Measurements from ENCODE around the gene ABCC5. TPM values are rescaled to one million over a fixed set of nuclear protein-coding genes. Genes with fewer than 3 reads are reported as not detected.

Gene ABCC5
- total and polyA plus RNA-seq, 2 donors, result 13.8 to 33.2 TPM

DNA sequence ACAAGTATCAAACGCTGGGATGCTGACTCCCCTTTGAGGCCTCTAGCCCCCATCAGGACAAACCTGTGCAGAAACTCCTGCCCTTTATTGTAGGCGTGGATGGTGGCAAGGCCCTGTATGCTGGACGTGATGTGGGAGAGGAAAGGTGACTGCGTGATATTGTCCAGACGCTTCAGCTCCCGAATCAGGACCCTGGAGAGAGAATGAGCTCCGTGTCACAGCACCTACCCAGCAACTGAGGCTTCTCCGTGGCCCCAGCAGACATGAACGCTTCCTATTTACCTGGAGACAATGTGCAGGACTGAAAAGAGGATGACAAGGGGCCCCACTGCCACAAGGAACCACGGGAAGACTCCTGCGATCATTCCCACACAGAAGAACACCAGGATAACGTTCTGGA is 68.0 kb downstream of the ABCC5 start:
- H3K27me3 ChIP-seq (ENCODE audit: control insufficient read depth in 2 of 2, insufficient read depth in 1 of 2, low read length in 1 of 2), result no peaks in the 10 kb centered on the region
- peaks cover 19 to 34% of the 10 kb centered on the region in 2 donors for H3K36me3 ChIP-seq (ENCODE audit: control insufficient read depth in 2 of 2, insufficient read depth in 2 of 2, low read length in 1 of 2)
- 97% methylated on average over 12 of the region's 12 CpGs for WGBS

DNA sequence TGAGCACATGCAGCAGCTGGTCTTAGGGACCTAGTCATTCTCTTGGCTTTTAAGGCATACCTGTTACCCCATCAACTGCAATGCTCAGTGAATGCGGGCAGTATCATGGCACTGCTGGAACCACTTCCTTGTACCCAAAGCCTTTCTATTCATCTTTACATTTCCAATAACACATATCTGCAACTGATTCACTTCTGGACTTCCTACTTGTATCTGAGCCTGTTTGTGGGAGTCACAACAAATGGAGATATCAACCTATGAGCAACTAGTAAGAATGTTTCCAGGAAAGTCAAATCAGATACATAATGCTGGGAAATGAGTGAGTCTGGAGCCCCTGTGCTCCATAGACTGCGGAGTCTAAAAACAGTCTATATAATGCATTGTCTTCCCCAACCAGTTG is 71.6 kb downstream of the ABCC5 start:
- WGBS, result over 99% methylated on average over 2 of the region's 2 CpGs
- no peak overlapping the region for H3K4me3 ChIP-seq (ENCODE audit: low read length in 2 of 2)

More for the DNA sequence above, 68.0 kb downstream of the ABCC5 start:
- Histone ChIP-seq H3K4me1 (ENCODE audit: control insufficient read depth in 2 of 2, insufficient read depth in 2 of 2, low read length in 2 of 2) (peaks cover 7 to 18% of the 10 kb centered on the region in 2 donors), H3K9me3 (ENCODE audit: control insufficient read depth in 2 of 2, insufficient read depth in 1 of 2, low read length in 1 of 2) (no peaks in the 10 kb centered on the region), H3K4me3 (ENCODE audit: low read length in 2 of 2) (no peak overlapping the region), H3K27ac (ENCODE audit: low read depth in 1 of 2, low read length in 1 of 2) (no peak overlapping the region)
- no peak for DNase-seq (ENCODE audit: low read depth in 6 of 9, low spot score in 9 of 9)

DNA sequence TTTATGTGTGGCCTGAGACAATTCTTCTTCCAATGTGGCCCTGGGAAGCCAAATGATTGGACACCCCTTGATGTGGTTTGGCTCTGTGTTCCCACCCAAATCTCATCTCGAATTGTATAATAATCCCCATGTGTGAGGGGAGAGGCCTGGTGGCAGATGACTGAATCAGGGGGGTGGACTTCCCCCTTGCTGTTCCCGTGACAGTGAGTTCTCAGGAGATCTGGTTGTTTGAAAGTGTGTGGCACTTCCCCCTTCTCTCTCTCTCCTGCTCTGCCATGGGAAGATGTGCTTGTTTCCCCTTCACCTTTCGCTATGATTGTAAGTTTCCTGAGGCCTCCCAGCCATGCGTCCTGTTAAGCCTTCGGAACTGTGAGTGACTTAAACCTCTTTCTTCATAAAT is 72.9 kb downstream of the ABCC5 start:
- H3K36me3 ChIP-seq (ENCODE audit: control insufficient read depth in 2 of 2, insufficient read depth in 2 of 2, low read length in 1 of 2), result peaks cover 20 to 46% of the 10 kb centered on the region in 2 donors

More for the DNA sequence above, 71.6 kb downstream of the ABCC5 start:
- Histone ChIP-seq H3K27ac (ENCODE audit: low read depth in 1 of 2, low read length in 1 of 2) (no peak overlapping the region), H3K27me3 (ENCODE audit: control insufficient read depth in 2 of 2, insufficient read depth in 1 of 2, low read length in 1 of 2) (no peaks in the 10 kb centered on the region), H3K4me1 (ENCODE audit: control insufficient read depth in 2 of 2, insufficient read depth in 2 of 2, low read length in 2 of 2) (no peaks in the 10 kb centered on the region), H3K36me3 (ENCODE audit: control insufficient read depth in 2 of 2, insufficient read depth in 2 of 2, low read length in 1 of 2) (peaks cover 22 to 41% of the 10 kb centered on the region in 2 donors), H3K9me3 (ENCODE audit: control insufficient read depth in 2 of 2, insufficient read depth in 1 of 2, low read length in 1 of 2) (no peaks in the 10 kb centered on the region)
- no peak for DNase-seq (ENCODE audit: low read depth in 6 of 9, low spot score in 9 of 9)

DNA sequence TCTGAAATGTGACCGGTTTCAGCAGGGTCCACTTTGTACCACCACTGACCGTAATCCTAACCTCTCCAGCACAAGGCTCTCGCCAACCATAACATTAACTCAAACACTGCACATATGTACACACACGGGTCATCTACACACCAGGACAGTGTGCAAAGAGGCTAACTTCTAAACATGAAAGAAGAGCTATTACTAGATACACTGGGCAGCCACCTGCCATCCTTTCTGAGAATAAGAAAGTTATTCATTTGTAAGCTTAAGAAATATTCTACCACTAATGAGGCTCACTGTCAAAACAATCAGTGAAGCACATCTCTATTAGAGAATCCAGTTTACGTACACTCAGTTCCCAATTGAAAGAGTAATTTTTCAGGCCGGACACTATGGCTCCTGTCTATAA is 73.9 kb downstream of the ABCC5 start:
- Histone ChIP-seq H3K4me3 (ENCODE audit: low read length in 2 of 2) (no peak overlapping the region), H3K27me3 (ENCODE audit: control insufficient read depth in 2 of 2, insufficient read depth in 1 of 2, low read length in 1 of 2) (no peaks in the 10 kb centered on the region), H3K36me3 (ENCODE audit: control insufficient read depth in 2 of 2, insufficient read depth in 2 of 2, low read length in 1 of 2) (peaks cover 15 to 45% of the 10 kb centered on the region in 2 donors), H3K4me1 (ENCODE audit: control insufficient read depth in 2 of 2, insufficient read depth in 2 of 2, low read length in 2 of 2) (no peaks in the 10 kb centered on the region), H3K27ac (ENCODE audit: low read depth in 1 of 2, low read length in 1 of 2) (no peak overlapping the region), H3K9me3 (ENCODE audit: control insufficient read depth in 2 of 2, insufficient read depth in 1 of 2, low read length in 1 of 2) (no peaks in the 10 kb centered on the region)
- no peak for DNase-seq (ENCODE audit: low read depth in 6 of 9, low spot score in 9 of 9)
- WGBS, result 97% methylated on average over 6 of the region's 6 CpGs

More for the DNA sequence above, 72.9 kb downstream of the ABCC5 start:
- H3K27me3 ChIP-seq (ENCODE audit: control insufficient read depth in 2 of 2, insufficient read depth in 1 of 2, low read length in 1 of 2), result no peaks in the 10 kb centered on the region
- H3K9me3 ChIP-seq (ENCODE audit: control insufficient read depth in 2 of 2, insufficient read depth in 1 of 2, low read length in 1 of 2), result no peaks in the 10 kb centered on the region
- WGBS, result 92% methylated on average over 5 of the region's 5 CpGs
- no peak for DNase-seq (ENCODE audit: low read depth in 6 of 9, low spot score in 9 of 9)
- no peak overlapping the region for H3K27ac ChIP-seq (ENCODE audit: low read depth in 1 of 2, low read length in 1 of 2)
- H3K4me1 ChIP-seq (ENCODE audit: control insufficient read depth in 2 of 2, insufficient read depth in 2 of 2, low read length in 2 of 2), result no peaks in the 10 kb centered on the region
- no peak overlapping the region for H3K4me3 ChIP-seq (ENCODE audit: low read length in 2 of 2)

DNA sequence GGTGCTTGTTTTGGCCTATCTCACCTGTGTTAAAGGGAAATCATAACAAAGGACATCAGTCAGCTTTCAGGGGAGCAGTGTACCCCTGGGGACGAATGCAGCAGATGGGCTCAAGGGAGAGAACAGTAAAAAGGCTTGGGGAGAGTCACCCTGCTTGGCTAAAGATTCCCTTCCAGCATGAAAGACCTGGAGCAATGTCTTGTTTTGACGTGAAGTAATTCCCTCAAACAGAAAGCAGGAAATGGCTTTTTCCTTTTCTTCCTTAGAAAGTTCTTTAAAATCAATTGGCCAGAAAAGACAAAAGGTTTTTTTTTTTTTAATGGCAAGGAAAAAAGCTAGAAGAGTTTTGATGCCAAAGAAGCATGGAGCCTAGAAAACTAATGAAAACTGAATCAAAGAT is 76.5 kb downstream of the ABCC5 start:
- Histone ChIP-seq H3K9me3 (ENCODE audit: control insufficient read depth in 2 of 2, insufficient read depth in 1 of 2, low read length in 1 of 2) (no peaks in the 10 kb centered on the region), H3K36me3 (ENCODE audit: control insufficient read depth in 2 of 2, insufficient read depth in 2 of 2, low read length in 1 of 2) (peaks cover 26 to 47% of the 10 kb centered on the region in 2 donors)

DNA sequence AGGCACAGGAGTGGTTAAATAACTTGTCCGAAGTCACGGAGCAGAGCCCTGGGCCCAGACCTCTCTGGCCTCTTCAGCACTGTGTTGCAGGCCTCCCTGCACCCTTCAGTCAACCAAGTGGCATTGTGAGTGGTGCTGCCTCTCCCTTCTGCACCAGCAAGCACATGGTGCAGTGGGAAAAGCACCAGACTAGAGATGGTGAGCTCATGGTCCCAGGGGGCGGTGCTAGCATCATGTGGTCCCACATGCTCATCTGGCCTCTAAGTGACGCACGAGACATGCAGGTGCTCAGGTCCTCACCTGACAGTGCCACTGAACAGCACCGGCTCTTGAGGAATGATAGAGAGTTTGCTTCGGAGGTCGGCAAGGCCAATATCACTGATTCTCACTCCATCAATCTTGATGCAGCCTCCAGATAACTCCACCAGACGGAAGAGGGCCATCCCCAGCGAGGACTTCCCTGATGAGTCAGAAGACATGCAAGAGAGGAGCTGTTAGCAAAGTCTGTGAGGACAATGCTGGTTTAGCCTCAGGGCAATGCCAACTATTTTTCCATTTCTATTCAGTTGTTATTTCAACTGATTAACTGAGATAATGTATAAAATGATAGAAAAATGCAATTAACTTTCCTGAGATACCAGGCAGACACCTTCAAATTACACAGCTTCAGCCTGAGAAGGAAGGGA is 79.9 kb downstream of the ABCC5 start:
- no peaks in the 10 kb centered on the region for H3K4me1 ChIP-seq (ENCODE audit: control insufficient read depth in 2 of 2, insufficient read depth in 2 of 2, low read length in 2 of 2)
- no peak for DNase-seq (ENCODE audit: low read depth in 6 of 9, low spot score in 9 of 9)
- H3K4me3 ChIP-seq (ENCODE audit: low read length in 2 of 2), result no peak overlapping the region
- WGBS, result 98% methylated on average over 10 of the region's 10 CpGs
- H3K36me3 ChIP-seq (ENCODE audit: control insufficient read depth in 2 of 2, insufficient read depth in 2 of 2, low read length in 1 of 2), result peaks cover 16 to 29% of the 10 kb centered on the region in 2 donors
- H3K27me3 ChIP-seq (ENCODE audit: control insufficient read depth in 2 of 2, insufficient read depth in 1 of 2, low read length in 1 of 2), result no peaks in the 10 kb centered on the region
- H3K9me3 ChIP-seq (ENCODE audit: control insufficient read depth in 2 of 2, insufficient read depth in 1 of 2, low read length in 1 of 2), result no peaks in the 10 kb centered on the region
- H3K27ac ChIP-seq (ENCODE audit: low read depth in 1 of 2, low read length in 1 of 2), result no peak overlapping the region

More for the DNA sequence above, 76.5 kb downstream of the ABCC5 start:
- no peaks in the 10 kb centered on the region for H3K4me1 ChIP-seq (ENCODE audit: control insufficient read depth in 2 of 2, insufficient read depth in 2 of 2, low read length in 2 of 2)
- no peak overlapping the region for H3K4me3 ChIP-seq (ENCODE audit: low read length in 2 of 2)
- no peaks in the 10 kb centered on the region for H3K27me3 ChIP-seq (ENCODE audit: control insufficient read depth in 2 of 2, insufficient read depth in 1 of 2, low read length in 1 of 2)
- DNase-seq (ENCODE audit: low read depth in 6 of 9, low spot score in 9 of 9), result no peak
- WGBS, result 96% methylated on average over 2 of the region's 2 CpGs
- H3K27ac ChIP-seq (ENCODE audit: low read depth in 1 of 2, low read length in 1 of 2), result no peak overlapping the region

DNA sequence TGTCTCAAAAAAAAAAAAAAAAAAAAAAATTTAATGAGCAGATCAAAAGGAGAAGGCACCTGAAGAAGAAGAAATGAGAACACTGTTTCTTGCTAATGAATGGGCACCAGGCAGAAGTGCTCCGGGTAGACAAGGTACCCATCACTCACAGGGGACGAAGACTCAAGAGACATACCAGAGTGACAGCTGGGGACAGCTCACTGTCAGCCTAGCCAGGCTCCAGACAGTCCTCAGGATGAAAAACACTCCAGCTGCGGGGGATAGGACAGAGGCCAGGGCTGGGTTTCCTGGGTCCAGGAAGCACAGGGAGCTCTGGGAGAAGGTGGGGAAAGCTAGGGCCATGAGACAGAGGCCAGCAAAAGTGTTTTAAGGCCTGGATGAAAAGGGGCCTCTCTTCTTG is 84.5 kb downstream of the ABCC5 start:
- 98% methylated on average over 3 of the region's 3 CpGs for WGBS
- no peak overlapping the region for H3K27ac ChIP-seq (ENCODE audit: low read depth in 1 of 2, low read length in 1 of 2)

DNA sequence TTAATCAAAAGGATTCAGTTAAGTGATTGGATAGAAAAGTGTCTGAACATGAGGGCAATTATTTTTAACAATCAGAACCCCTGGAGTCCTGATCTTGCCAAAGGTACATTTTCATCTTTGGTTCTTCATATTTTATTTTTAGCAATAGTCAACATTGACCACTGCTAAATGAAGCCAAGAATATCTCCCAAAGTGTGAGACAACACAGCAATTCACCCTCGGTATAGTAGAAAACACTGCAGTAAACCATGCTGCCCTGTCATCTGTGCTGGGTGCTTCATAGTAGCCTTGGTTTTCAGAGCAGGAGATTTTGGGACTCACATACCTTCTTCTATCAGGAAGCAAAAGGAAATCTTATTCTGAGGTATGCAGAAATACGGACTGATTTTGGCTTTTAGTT is 85.8 kb downstream of the ABCC5 start:
- WGBS, result 97% methylated on average over 2 of the region's 2 CpGs
- DNase-seq (ENCODE audit: low read depth in 6 of 9, low spot score in 9 of 9), result no peak
- no peak overlapping the region for H3K4me3 ChIP-seq (ENCODE audit: low read length in 2 of 2)
- H3K9me3 ChIP-seq (ENCODE audit: control insufficient read depth in 2 of 2, insufficient read depth in 1 of 2, low read length in 1 of 2), result no peaks in the 10 kb centered on the region
- H3K27me3 ChIP-seq (ENCODE audit: control insufficient read depth in 2 of 2, insufficient read depth in 1 of 2, low read length in 1 of 2), result no peaks in the 10 kb centered on the region
- peaks cover 3 to 14% of the 10 kb centered on the region in 2 donors for H3K36me3 ChIP-seq (ENCODE audit: control insufficient read depth in 2 of 2, insufficient read depth in 2 of 2, low read length in 1 of 2)
- H3K4me1 ChIP-seq (ENCODE audit: control insufficient read depth in 2 of 2, insufficient read depth in 2 of 2, low read length in 2 of 2), result no peaks in the 10 kb centered on the region
- H3K27ac ChIP-seq (ENCODE audit: low read depth in 1 of 2, low read length in 1 of 2), result no peak overlapping the region

More for the DNA sequence above, 84.5 kb downstream of the ABCC5 start:
- Histone ChIP-seq H3K4me1 (ENCODE audit: control insufficient read depth in 2 of 2, insufficient read depth in 2 of 2, low read length in 2 of 2) (no peaks in the 10 kb centered on the region), H3K9me3 (ENCODE audit: control insufficient read depth in 2 of 2, insufficient read depth in 1 of 2, low read length in 1 of 2) (no peaks in the 10 kb centered on the region), H3K27me3 (ENCODE audit: control insufficient read depth in 2 of 2, insufficient read depth in 1 of 2, low read length in 1 of 2) (no peaks in the 10 kb centered on the region), H3K36me3 (ENCODE audit: control insufficient read depth in 2 of 2, insufficient read depth in 2 of 2, low read length in 1 of 2) (peaks cover 14 to 23% of the 10 kb centered on the region in 2 donors), H3K4me3 (ENCODE audit: low read length in 2 of 2) (no peak overlapping the region)
- no peak for DNase-seq (ENCODE audit: low read depth in 6 of 9, low spot score in 9 of 9)

DNA sequence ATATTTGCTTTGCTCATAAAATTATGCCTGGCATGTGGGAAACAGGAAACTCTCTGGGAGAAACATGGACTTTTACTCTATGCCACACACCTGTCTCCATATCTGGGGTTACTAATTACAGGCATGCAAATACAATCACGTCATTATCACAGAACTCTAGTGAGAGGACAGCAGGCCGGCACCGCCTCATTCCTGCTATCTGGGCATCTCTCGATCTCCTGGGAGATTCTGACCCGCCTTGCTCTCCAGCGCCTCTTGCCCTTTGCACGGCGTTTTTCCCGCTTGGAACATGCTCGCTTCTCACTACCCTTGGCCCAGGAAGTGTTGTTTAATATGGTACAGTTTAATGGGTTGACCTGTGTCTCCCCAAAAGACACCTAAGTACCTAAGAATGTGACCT is 87.6 kb downstream of the ABCC5 start:
- 97% methylated on average over 10 of the region's 10 CpGs for WGBS
- H3K4me3 ChIP-seq (ENCODE audit: low read length in 2 of 2), result no peak overlapping the region
- no peak for DNase-seq (ENCODE audit: low read depth in 6 of 9, low spot score in 9 of 9)
- H3K36me3 ChIP-seq (ENCODE audit: control insufficient read depth in 2 of 2, insufficient read depth in 2 of 2, low read length in 1 of 2), result peaks cover 6 to 19% of the 10 kb centered on the region in 2 donors
- no peaks in the 10 kb centered on the region for H3K4me1 ChIP-seq (ENCODE audit: control insufficient read depth in 2 of 2, insufficient read depth in 2 of 2, low read length in 2 of 2)
- H3K9me3 ChIP-seq (ENCODE audit: control insufficient read depth in 2 of 2, insufficient read depth in 1 of 2, low read length in 1 of 2), result no peaks in the 10 kb centered on the region
- H3K27ac ChIP-seq (ENCODE audit: low read depth in 1 of 2, low read length in 1 of 2), result no peak overlapping the region
- H3K27me3 ChIP-seq (ENCODE audit: control insufficient read depth in 2 of 2, insufficient read depth in 1 of 2, low read length in 1 of 2), result no peaks in the 10 kb centered on the region

Data from thymus (tissue), 11 donors.